HUES48 (cell line): ENCODE measurements around the gene HDAC11.

Experiments
- H3K27ac ChIP-seq: one replicate; pipeline ENCODE4 v1.7.0; 2013; ENCODE audit warnings: low read depth, low read length, inconsistent platforms
- H3K27me3 ChIP-seq: 2 replicates; pipeline ENCODE4 v1.6.1; 2013; ENCODE audit warnings: mild to moderate bottlenecking, low read length; ENCODE audit not compliant: control insufficient read depth, insufficient read depth
- H3K36me3 ChIP-seq: 2 replicates; pipeline ENCODE4 v1.6.1; 2013; ENCODE audit warnings: low read length; ENCODE audit not compliant: control insufficient read depth, insufficient read depth
- H3K4me1 ChIP-seq: 2 replicates; pipeline ENCODE4 v1.6.1; 2013; ENCODE audit warnings: mild to moderate bottlenecking, low read length; ENCODE audit not compliant: control insufficient read depth, insufficient read depth
- H3K4me3 ChIP-seq: 2 replicates; pipeline ENCODE4 v1.5.1; 2013; ENCODE audit warnings: mild to moderate bottlenecking, low read depth, low read length
- H3K9ac ChIP-seq: 2 replicates; pipeline ENCODE4 v1.6.1; 2013; ENCODE audit warnings: mild to moderate bottlenecking, low read depth, low read length, moderate library complexity
- H3K9me3 ChIP-seq: 2 replicates; pipeline ENCODE4 v1.6.1; 2013; ENCODE audit warnings: low read length; ENCODE audit not compliant: control insufficient read depth, insufficient read depth

HDAC11 gene

GRCh38 chr3:13530241-13531009 lies 50.3 kb downstream of the HDAC11 start:
- Histone ChIP-seq H3K27me3 (no peaks in the 10 kb centered on the region), H3K27ac (no peak overlapping the region), H3K9ac (no peak overlapping the region), H3K36me3 (no peaks in the 10 kb centered on the region), H3K9me3 (no peaks in the 10 kb centered on the region), H3K4me3 (no peak overlapping the region), H3K4me1 (peaks cover 12% of the 10 kb centered on the region)

- Histone ChIP-seq H3K4me3 (no peak overlapping the region), H3K27me3 (no peaks in the 10 kb centered on the region), H3K9ac (no peak overlapping the region), H3K9me3 (no peaks in the 10 kb centered on the region), H3K27ac (no peak overlapping the region), H3K36me3 (no peaks in the 10 kb centered on the region), H3K4me1 (0 out of 2 replicates have a peak, but pooled peaks cover 6% of the 10 kb centered on the region)
Measured at GRCh38 chr3:13532085-13532484, 52.0 kb downstream of the HDAC11 start.

GRCh38 chr3:13532631-13533030 lies 52.5 kb downstream of the HDAC11 start:
- H3K4me1 ChIP-seq, result 0 out of 2 replicates have a peak, but pooled peaks cover 6% of the 10 kb centered on the region
- H3K36me3 ChIP-seq, result no peaks in the 10 kb centered on the region
- H3K27me3 ChIP-seq, result no peaks in the 10 kb centered on the region
- no peak overlapping the region for H3K9ac ChIP-seq
- H3K4me3 ChIP-seq, result no peak overlapping the region
- no peaks in the 10 kb centered on the region for H3K9me3 ChIP-seq
- H3K27ac ChIP-seq, result no peak overlapping the region

GRCh38 chr3:13533885-13534301 lies 53.8 kb downstream of the HDAC11 start:
- no peaks in the 10 kb centered on the region for H3K27me3 ChIP-seq
- H3K36me3 ChIP-seq, result no peaks in the 10 kb centered on the region
- H3K4me1 ChIP-seq, result 0 out of 2 replicates have a peak, but pooled peaks cover 3% of the 10 kb centered on the region
- H3K9ac ChIP-seq, result no peak overlapping the region
- no peaks in the 10 kb centered on the region for H3K9me3 ChIP-seq
- no peak overlapping the region for H3K4me3 ChIP-seq
- no peak overlapping the region for H3K27ac ChIP-seq

GRCh38 chr3:13535526-13535875 lies 55.4 kb downstream of the HDAC11 start:
- Histone ChIP-seq H3K4me1 (0 out of 2 replicates have a peak, but pooled peaks cover 3% of the 10 kb centered on the region), H3K27me3 (no peaks in the 10 kb centered on the region), H3K27ac (no peak overlapping the region), H3K9me3 (no peaks in the 10 kb centered on the region), H3K4me3 (no peak overlapping the region), H3K36me3 (no peaks in the 10 kb centered on the region), H3K9ac (no peak overlapping the region)

GRCh38 chr3:13535905-13536304 lies 55.8 kb downstream of the HDAC11 start:
- H3K9me3 ChIP-seq, result no peaks in the 10 kb centered on the region
- no peak overlapping the region for H3K9ac ChIP-seq
- no peaks in the 10 kb centered on the region for H3K27me3 ChIP-seq
- no peak overlapping the region for H3K4me3 ChIP-seq
- no peaks in the 10 kb centered on the region for H3K36me3 ChIP-seq
- H3K4me1 ChIP-seq, result 0 out of 2 replicates have a peak, but pooled peaks cover 3% of the 10 kb centered on the region
- H3K27ac ChIP-seq, result no peak overlapping the region

GRCh38 chr3:13536432-13536831 lies 56.3 kb downstream of the HDAC11 start:
- H3K27me3 ChIP-seq, result no peaks in the 10 kb centered on the region
- H3K9ac ChIP-seq, result no peak overlapping the region
- no peak overlapping the region for H3K27ac ChIP-seq
- no peaks in the 10 kb centered on the region for H3K9me3 ChIP-seq
- H3K4me1 ChIP-seq, result 0 out of 2 replicates have a peak, but pooled peaks cover 3% of the 10 kb centered on the region
- no peak overlapping the region for H3K4me3 ChIP-seq
- no peaks in the 10 kb centered on the region for H3K36me3 ChIP-seq

- H3K4me3 ChIP-seq, result no peak overlapping the region
- H3K27ac ChIP-seq, result no peak overlapping the region
- no peaks in the 10 kb centered on the region for H3K36me3 ChIP-seq
- no peak overlapping the region for H3K9ac ChIP-seq
- no peaks in the 10 kb centered on the region for H3K27me3 ChIP-seq
- H3K4me1 ChIP-seq, result 0 out of 2 replicates have a peak, but pooled peaks cover 3% of the 10 kb centered on the region
- no peaks in the 10 kb centered on the region for H3K9me3 ChIP-seq
Measured at GRCh38 chr3:13536832-13537231, 56.7 kb downstream of the HDAC11 start.

- Histone ChIP-seq H3K9ac (no peak overlapping the region), H3K36me3 (no peaks in the 10 kb centered on the region), H3K4me1 (0 out of 2 replicates have a peak, but pooled peaks cover 3% of the 10 kb centered on the region), H3K27ac (no peak overlapping the region), H3K9me3 (no peaks in the 10 kb centered on the region), H3K27me3 (no peaks in the 10 kb centered on the region), H3K4me3 (no peak overlapping the region)
Measured at GRCh38 chr3:13537244-13537908, 57.3 kb downstream of the HDAC11 start.

- Histone ChIP-seq H3K9ac (no peak overlapping the region), H3K27ac (no peak overlapping the region)
Measured at GRCh38 chr3:13537909-13538296, 57.8 kb downstream of the HDAC11 start.

More at GRCh38 chr3:13537909-13538296, 57.8 kb downstream of the HDAC11 start:
- H3K36me3 ChIP-seq, result no peaks in the 10 kb centered on the region
- no peaks in the 10 kb centered on the region for H3K27me3 ChIP-seq
- H3K9me3 ChIP-seq, result no peaks in the 10 kb centered on the region
- H3K4me1 ChIP-seq, result 0 out of 2 replicates have a peak, but pooled peaks cover 3% of the 10 kb centered on the region
- no peak overlapping the region for H3K4me3 ChIP-seq
